Activated CD4-positive, alpha-beta T cell treated with anti-CD3 and anti-CD28 coated beads, Interleukin-2, amount 50 U/mL, for 24 hours (primary cell): ENCODE results near the gene DNER.

ENCODE experiments used
- DNase-seq, 2 donors: peaks; one replicate each; pipeline ENCODE4 v3.0.0-alpha.2; 2020; ENCODE audit warnings: low read depth in 1 of 2, low spot score in 1 of 2

The DNER gene

DNA sequence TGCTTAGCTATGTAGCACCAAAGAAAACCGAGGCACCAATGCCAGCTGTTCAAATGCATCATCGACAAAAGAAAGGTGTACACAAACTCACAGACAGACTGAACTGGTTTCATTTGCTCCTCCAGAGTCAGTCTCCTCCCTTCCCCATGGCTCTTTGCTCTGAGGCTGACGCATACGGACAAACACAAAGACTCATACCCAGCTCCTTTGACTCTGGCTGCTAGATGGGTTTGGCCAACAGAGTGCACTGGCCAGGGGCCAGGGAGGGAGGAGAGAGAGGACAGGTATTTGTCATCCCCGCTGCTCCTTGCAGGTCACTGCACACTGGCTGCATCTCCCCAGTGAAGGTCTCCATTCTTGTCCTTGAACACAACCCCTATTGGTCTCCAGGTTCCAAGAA, 40.7 kb downstream of the DNER start:
- DNase-seq = no peak

DNA sequence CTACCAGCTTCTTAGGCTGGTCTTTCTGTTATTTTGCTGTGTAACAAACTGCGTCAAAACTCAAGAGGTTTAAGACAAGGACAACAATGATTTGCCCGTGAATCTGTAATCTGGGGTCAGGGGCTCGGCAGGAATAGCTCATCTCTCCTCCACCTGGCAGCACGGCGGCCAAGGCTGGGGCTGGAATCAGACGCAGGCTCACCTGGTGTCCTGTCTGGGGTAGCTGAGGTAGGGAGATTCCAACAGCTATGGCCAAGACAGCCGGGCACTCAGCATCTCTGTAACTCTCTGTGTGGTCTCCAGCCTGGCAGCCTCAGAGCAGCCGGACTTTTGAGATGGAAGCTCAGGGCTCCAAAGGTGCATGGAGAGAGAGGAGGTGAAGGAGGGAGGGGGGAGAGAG, 42.3 kb downstream of the DNER start:
- no peak for DNase-seq

DNA sequence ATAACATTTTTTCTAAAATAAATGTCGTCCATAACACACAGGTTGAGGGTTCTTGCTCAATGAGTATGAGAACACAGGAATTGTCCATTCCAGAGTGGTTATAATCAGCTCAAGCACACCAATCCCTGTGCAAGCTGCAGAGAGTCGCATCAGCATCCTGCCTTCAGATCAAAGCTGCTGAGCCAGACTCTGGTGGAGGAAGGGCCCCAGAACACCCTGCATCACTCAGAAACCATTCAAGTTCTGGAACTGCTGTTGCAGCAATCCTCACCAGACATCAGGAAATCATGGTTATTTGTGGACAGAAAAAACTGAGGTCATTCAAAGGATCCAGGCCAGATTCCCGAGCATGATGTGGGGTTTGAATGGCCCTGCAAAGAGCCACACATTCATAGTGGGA, 44.5 kb downstream of the DNER start:
- DNase-seq = no peak

DNA sequence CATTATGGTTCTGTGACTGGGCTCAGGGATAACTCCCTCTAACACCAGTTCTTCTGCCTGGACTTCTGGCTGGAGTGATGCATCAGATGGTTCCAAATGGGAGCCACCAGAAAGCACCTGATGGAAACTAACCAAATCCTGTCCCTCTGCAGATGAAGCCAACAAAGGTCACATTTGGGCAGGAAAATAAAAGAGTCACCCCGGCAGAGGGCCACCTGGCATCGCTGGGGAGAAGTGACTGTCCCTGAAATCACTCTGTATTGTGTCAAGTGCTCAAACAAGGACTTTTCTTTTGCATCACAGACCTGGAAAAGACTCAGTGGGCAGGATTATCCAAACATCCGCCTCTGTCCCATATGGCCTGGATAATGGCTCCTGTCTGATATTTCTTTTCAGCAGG, 47.5 kb downstream of the DNER start:
- DNase-seq = no peak

DNA sequence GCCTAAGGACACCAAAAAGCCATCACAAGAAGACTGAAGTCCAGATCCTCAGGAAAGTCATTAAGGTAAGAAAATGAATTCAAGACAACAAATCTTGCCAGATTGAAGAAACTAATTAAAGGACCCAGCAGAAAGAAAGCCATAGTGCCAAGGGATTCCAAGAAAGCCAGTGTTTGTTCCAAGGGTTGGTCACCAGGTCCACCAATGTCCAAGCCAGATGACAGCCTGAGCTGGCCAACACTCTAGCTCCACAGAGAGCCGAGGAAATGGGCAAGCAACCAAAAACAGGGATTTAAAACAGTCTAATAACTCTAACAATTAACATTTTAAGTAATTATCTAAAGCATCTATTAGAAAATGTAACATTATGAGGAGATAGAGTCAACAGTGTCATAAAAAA, 49.2 kb downstream of the DNER start:
- DNase-seq = no peak

DNA sequence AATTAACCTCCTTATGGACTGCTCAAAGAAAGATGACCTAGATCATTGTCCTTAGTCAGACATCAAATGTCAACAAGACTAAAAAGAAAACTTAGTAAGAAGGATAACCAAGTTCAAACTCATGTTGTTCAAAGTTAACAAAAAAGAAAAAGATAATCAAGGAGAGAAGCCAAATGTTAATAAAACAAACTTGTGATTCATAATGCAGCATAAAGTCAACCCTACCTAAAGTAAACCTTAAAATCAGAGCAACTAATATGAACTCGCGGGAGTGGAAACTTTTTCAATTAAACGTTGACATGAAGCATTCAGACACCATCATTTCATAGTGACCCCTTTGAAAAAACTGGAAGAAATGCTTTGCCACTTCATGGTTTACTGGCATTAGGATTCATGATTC, 52.9 kb downstream of the DNER start:
- DNase-seq = no peak

DNA sequence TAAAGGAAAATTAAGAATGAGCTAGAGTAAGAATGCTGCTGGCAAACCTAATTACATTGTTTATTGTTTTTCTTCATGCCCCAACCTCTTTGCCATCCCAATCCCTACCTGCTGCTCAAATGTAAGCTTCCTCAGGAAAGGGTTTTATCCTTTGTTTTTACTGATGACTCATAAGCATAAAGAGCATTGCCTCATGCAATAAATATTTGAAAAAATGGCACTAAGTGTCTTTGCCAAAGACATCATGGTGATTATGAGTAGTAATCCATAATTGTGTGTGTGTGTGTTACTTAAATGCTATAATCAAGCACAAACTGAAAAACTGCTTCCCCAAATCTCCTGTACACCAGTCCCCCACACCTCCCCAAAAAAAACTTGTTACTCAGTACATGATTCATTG, 53.4 kb downstream of the DNER start:
- DNase-seq = no peak

DNA sequence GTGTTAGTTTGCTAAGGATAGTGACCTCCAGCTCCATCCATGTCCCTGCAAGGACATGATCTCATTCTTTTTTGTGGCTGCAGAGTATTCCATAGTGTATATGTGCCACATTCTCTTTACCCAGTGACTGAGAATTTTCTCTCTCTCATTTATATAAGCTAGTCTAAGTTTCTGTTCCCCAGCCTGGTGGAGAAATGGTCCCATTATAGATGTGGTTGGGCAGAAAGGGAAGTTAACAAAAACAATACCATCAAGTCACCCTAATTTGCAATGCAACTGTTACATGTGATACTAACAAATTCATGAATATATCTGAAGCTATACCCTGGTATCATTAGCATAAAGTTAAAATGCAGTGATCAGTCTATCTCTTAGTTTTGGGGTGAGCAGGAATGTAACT, 54.0 kb downstream of the DNER start:
- no peak for DNase-seq

DNA sequence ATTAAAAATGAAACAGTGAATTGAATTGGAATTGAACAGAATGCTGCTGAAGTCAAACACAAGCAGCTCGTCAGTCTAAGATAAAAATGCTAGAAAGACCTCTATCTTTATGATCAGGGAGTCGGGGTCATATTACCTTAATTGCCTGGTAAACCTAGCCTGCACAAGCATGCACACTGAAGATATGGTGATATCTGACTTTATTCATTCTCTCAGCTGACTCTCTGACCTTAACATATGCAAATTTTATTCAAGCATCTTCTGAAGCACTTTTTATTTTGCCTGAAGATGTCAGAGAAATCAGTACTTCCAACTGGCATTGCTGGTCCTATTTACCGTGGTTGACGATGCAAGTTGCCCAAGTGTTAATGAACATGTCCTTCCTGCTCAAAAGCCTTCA, 56.4 kb downstream of the DNER start:
- no peak for DNase-seq

DNA sequence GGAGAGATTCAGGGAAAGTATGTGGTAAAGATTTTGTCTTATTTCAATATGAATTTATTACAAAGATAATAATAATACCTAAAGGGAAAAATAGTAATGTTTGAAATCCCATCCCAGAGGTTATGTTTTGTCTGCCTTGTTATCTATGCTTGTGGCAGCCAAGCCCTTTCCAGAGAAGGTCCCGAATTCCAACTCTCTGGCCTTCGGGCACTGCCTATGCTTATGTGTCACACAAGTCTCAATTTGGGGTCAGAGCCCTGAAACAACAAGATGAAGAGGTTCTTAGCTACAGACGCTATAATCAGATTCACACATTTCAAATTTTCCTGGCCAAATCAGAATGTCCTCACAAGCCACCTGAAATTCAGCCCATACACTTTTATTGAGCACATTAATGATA, 59.9 kb downstream of the DNER start:
- no peak for DNase-seq

DNA sequence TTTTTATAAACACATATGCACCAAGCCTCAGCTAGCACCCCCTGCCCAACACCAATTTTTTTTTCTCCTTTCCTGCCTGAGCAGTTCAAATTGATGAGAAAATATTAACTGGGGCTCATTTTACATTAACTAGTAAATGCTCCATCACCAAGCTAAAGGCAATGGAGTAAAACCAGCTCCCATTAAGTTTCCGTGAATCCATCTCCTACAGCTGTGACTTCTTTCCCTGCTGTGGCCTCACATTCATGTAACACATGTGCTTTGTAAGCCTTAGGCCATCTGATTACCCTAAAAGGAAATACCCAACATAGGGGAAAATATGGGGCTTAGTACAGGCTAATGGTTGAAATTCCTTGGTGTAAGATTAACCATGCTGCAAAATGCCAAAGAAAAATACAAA, 60.8 kb downstream of the DNER start:
- no peak for DNase-seq

DNA sequence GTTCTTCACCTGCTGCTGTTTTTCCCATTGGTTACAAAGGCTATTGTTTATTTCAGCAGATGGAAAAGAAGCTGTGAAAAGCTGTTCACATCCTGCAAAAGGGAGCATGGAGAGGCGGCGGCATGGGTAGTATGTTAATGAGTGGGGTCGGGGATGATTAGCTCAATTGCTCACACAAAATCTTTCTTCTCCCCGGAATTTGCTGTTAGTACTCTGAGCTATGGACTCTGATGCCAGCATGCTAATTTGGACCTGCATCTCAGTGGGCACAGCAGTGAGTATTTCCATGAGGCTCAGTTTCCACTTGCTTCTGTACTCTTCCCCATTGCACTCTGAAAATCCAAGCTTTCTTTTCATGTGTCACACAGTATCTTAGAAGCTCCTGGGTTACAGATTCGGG, 61.6 kb downstream of the DNER start:
- DNase-seq = no peak

DNA sequence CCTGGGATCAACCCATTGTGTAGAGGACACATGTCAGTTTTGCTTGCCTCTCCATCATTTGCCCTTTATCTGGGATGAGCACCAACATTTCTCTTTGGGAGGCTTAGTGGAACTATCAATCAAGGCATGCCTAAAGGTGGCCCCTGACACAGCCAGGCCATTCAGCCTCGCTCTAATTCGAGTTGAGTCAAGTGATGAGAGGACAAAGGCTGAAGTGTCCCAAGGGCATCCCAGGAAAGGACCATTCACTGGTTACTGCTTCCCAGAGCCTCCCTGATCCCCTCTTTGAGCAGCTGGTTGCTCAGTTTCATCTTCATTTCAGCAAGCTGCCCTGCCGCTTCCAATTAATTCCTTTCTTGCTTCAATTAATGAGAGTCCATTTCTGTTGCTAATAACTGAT, 63.5 kb downstream of the DNER start:
- no peak for DNase-seq

DNA sequence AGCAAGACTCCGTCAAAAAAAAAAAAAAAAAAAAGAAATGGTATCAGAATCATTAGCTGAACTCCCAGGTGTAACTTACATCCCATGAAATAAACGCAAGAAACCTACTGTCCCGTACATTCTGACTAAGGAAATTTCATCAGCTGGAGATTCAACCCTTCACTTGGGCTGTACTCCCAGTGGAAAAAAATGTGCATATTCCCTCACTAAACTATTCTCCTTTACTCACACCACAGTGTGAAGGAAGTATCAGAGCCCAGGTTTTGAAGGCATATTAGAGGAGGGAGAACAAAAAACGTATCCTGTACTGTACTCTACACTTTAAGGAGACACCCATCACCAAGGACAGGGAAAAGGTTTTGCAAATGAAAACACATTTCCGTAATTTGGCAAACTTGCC, 64.3 kb downstream of the DNER start:
- DNase-seq = no peak

DNA sequence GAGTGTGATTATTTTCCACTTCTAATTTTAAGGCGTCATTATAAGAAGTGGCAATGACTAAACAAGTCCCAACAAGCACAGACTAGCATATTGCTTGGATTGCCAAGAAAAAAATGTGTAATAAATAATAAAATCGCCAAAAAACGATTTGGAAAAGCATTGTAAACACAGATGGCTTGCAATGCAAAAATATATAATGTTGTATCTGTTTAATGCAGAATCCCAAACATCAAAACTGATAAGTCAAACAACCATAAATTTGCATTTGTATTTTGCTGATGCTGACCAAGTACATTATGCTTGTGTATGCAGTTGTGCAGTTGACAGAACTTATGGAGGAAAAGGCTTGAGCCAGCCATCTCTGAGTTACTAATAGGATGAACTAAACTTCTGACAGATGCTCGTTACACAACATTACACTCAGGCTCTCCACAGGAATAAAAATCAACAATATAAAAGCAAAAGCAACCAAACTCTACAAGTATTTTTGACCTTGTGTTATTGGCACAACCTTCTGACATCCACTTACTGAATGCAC, 68.1 kb downstream of the DNER start:
- DNase-seq = no peak

DNA sequence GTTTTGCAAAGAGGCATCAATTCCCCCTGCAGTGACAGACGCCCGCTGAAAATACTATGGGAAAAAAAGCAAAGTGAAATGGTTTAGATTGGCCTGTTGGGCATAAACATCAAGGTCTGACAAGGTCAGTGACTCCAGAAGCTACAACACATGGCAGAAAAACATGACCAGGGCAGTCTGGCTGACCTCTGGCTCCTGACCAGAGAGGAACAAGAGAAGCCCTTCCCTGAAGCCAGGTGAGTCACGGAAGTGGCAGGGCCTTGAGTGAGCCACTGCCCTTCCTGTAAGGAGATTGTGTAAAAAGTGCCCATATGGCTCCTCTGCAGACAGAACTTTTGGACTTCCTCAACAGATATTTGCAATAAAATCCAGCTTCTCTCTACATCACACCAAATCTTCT, 72.0 kb downstream of the DNER start:
- DNase-seq = no peak

DNA sequence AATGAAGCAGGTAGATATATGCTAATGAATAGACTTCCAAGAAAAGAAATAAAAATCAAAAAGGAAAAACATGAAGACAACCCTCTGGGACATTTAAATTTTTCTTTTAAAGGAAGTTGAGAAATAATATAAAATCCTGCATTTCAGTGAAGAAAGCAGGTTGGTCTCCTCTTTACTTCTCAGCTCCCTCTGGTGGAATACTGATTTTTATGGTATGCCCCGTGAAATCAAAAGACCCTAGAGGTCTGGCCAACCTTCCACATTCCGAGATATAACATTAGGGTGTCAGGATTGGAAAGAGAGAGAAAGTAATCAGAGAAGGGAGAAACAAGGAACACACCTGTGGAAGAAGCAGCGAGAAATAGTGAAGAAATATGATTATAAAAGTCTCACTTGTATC, 72.7 kb downstream of the DNER start:
- DNase-seq = no peak

DNA sequence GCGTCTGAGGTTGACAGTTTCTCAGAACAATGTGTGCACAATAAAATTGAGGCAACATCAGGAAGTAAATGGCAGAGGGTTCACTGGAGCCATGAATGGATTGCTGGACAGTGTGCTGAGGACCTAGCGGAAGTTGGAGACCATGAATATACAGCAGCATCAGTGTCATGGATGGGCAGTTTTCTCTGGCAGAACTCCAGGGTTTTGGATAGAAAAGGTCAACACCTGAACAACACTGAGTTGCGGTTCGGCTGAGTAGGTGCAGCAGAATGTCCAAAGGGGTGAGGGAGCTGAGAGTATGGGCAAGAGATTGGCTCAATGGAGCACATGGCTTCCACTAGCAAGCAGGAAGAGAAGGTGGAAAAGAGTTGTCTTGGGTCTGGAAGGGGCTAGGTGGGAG, 73.7 kb downstream of the DNER start:
- no peak for DNase-seq

DNA sequence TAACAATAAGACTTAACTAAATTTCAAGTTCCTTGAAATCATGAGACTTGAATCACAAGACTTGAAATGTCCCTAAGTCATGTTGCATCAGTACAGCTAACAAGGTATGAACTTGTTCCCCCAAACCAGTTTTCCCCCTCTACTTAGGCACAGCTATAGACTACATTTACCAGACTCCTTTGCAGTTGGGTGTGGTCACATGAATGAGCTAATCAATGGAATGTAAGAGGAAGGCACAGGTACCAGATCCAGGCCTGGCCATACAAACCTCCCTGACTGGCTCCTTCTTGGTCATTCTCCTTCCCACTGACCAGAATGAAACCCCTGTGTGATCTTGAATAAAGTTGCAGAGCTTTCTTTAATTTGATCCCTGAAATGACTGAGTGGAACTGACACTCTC, 77.8 kb downstream of the DNER start:
- DNase-seq = no peak

DNA sequence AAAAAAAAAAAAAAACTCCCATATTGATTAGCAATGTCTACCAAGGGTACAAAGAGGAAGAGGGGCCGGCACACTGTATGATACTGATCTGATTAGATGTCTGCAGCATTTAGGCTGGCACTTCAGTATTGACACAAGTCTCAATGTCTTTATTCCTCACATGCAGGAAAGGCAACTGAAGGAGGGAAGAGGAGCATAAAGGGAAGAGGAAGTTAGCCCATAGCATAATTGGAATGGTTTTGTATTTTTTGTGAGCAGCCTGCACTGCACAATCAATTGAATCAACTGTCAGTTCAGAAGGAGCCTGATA, 79.0 kb downstream of the DNER start:
- no peak for DNase-seq

DNA sequence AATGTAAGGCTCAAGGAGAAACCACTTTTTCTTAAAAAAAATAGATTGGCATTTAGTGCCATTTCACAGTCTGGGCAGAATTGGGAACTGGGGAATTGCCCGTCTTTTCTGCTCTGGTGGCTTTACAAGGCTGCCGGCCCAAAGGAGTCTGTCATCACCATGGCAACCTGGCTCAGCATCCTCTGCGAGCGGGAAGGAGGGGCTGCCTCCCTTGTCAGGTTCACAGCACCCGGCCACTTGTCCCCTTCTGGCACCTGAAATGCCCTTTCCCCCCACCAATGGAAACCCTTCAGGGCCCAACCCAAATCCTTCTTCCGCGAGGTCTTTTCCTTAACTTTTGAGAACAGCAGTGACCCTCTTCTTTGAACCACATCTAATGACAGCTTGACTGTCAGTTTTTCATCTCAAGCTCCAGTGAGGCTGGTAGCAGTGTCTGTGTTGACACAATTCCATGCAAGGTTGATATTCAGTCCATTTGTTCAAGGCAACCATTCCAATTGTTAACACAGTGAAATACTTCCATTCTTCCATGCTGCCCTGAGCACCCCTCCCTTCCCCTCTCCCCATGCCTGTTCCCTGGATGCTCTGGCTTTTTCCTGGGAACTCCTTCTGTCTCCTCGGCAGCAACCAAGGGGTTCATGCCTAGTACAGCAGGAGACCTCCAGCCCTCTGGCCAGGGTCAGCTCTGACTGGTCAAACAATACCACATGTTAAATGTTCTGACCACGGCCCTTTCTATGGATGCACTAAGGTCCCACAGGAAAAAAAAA, 79.6 kb downstream of the DNER start:
- no peak for DNase-seq

DNA sequence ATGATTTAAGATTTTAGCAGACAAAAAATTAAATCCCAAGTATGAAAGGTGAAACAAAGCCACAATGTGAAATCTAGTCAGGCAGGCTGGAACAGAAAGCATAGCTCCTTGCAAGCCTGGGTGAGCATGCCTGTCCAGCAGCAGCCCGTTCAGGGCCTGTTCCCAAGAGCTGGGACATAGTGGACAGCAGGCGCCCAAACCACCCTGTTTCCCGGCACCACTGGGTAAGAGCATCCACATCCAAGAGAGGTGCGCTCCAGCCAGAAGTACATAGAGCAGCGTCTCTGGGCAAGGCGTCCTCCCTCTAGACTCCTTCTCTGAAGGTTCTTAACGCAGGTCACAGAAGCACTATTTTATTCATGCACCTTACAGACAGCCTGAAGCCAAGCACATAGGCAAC, 80.8 kb downstream of the DNER start:
- no peak for DNase-seq

DNA sequence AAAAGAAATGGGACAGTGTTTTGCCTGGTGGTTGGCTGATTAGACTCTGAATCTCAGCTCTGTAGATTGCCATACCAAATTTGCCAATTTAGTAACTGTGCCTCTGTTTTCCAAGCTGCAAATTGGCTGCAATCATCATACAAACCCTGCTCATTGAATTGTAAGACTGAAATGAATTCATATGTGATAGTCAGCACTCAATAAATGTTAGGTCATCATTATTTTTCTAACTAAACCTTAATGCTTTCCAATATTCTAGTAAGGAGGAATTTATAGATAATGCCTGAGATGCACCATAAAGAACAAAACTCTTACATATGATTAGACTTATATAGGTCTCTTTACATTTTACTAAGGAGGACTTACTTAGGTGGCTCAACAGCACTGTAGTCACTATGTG, 85.3 kb downstream of the DNER start:
- DNase-seq = no peak

DNA sequence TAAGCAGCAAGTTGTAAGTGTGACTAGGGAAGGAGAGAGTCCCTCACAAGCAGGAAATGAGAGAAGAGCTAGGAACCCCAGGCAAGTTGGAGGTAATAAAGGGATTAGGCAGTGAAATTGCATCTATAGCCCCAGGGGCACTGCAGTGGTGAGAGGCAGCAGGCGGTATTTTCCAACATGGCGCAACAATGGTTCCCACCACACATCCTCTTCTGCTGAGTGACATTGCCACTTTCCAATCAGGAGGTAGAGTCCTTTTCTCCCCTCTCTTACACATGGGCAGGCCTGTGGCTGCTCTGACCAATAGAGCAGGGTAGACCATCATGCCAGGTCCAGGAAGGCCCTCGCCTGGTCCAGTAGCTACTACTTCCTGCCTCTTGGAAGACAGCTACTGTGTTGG, 86.6 kb downstream of the DNER start:
- DNase-seq = no peak
